EH (cell line): Measurements from ENCODE around the gene SLC7A6.

ENCODE experiments used
- DNase-seq: peaks from one replicate; pipeline ENCODE4 v3.0.0-alpha.2; 2015; ENCODE audit warnings: low read depth

Gene SLC7A6

GRCh38 chr16:68257251-68257905, 6.9 kb upstream of the SLC7A6 start:
- DNase-seq, result peak; percentile 31

GRCh38 chr16:68257906-68258800, 6.2 kb upstream of the SLC7A6 start:
- DNase-seq, result peak; percentile 84

- no peak for DNase-seq
These were observed 5.1 kb upstream of the SLC7A6 start for GRCh38 chr16:68259007-68259825.

- DNase-seq, result no peak
These were observed 683 bp upstream of the SLC7A6 start for GRCh38 chr16:68263559-68264127.

GRCh38 chr16:68265078-68265920, 973 bp downstream of the SLC7A6 start:
- DNase-seq, result peak; percentile 95

- peak; percentile 18 for DNase-seq
These were observed 3.5 kb downstream of the SLC7A6 start for GRCh38 chr16:68267612-68268405.

GRCh38 chr16:68269793-68270192, 5.5 kb downstream of the SLC7A6 start:
- no peak for DNase-seq

- no peak for DNase-seq
These were observed 6.0 kb downstream of the SLC7A6 start for GRCh38 chr16:68270353-68270752.

- DNase-seq, result no peak
These were observed 8.3 kb downstream of the SLC7A6 start for GRCh38 chr16:68272507-68273209.

- no peak for DNase-seq
These were observed 9.1 kb downstream of the SLC7A6 start for GRCh38 chr16:68273459-68273858.

- DNase-seq, result no peak
These were observed 9.6 kb downstream of the SLC7A6 start for GRCh38 chr16:68273896-68274295.

GRCh38 chr16:68274441-68274840, 10.1 kb downstream of the SLC7A6 start:
- no peak for DNase-seq

GRCh38 chr16:68275611-68276191, 11.4 kb downstream of the SLC7A6 start:
- no peak for DNase-seq

- DNase-seq, result no peak
These were observed 11.9 kb downstream of the SLC7A6 start for GRCh38 chr16:68276223-68276622.

- DNase-seq, result no peak
These were observed 15.6 kb downstream of the SLC7A6 start for GRCh38 chr16:68279726-68280558.

- no peak for DNase-seq
These were observed 17.2 kb downstream of the SLC7A6 start for GRCh38 chr16:68281368-68282063.

- no peak for DNase-seq
These were observed 17.7 kb downstream of the SLC7A6 start for GRCh38 chr16:68282064-68282452.

GRCh38 chr16:68283346-68283745, 19.0 kb downstream of the SLC7A6 start:
- DNase-seq, result no peak
